Activated naive CD4-positive, alpha-beta T cell treated with anti-CD3 and anti-CD28 coated beads for 36 hours (primary cell): ENCODE results near the gene LDB2. TPM values are rescaled to one million over a fixed set of nuclear protein-coding genes. Genes with fewer than 3 reads are reported as not detected.

Source experiments
- CTCF ChIA-PET: fragments of 350-600 bp; sonication (Branson Sonifier 250); formaldehyde crosslinking; loops from one replicate; lab custom pipeline; 2021; ENCODE audit warnings: antibody characterized with exemption; lab: Charles Lee
- DNase-seq: peaks from one replicate; pipeline ENCODE4 v3.0.0-alpha.2; 2020
- H3K27ac Mint-ChIP-seq: one replicate; pipeline ENCODE4 v1.8.0; 2021; ENCODE audit warnings: mild to moderate bottlenecking, mixed read lengths
- H3K27me3 Mint-ChIP-seq: one replicate; pipeline ENCODE4 v1.8.0; 2021; ENCODE audit warnings: low read depth, mixed read lengths
- H3K36me3 Mint-ChIP-seq: one replicate; pipeline ENCODE4 v1.8.0; 2021; ENCODE audit warnings: low read depth, mixed read lengths
- H3K4me1 Mint-ChIP-seq: one replicate; pipeline ENCODE4 v1.8.0; 2021; ENCODE audit warnings: low read depth, mixed read lengths
- H3K4me3 Mint-ChIP-seq: one replicate; pipeline ENCODE4 v1.8.0; 2021; ENCODE audit warnings: mild to moderate bottlenecking, moderate library complexity, mixed read lengths
- H3K9me3 Mint-ChIP-seq: one replicate; pipeline ENCODE4 v1.8.0; 2021; ENCODE audit warnings: mixed read lengths
- intact Hi-C: fragments of 100-400 bp; cut with micrococcal nuclease; formaldehyde crosslinking; loops from one replicate; pipeline ENCODE4 v1.15.1; 2023
- total RNA-seq, 2 experiments: library from RNA; stranded (reverse); gene quantifications; one replicate each; pipeline ENCODE4 v1.2.3, GENCODE V29; 2021

Gene LDB2
- total RNA-seq, 2 experiments from 2014 or later: not detected

DNA sequence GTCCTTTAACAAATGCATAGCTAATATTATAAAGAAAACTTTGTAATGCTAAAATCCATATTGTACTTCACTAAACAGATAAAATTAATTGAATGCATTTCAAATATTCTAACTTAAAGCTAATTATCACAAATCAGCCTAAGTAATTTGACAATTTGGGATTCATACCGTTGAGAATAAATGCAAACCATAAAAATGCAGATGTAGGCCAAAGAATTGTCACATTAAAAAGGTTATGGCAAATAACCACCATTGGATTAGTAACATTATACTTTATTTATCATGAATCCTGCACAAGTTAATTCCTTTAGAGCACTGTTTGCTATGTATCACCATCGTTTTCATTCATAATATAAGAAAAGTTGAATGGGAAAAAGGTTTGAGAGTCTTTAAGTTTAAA lies 301.0 kb downstream of the LDB2 start:
- Mint-ChIP-seq H3K9me3 (no peaks in the 10 kb centered on the region), H3K27me3 (peaks cover 3% of the 10 kb centered on the region), H3K4me3 (no peak overlapping the region), H3K36me3 (no peaks in the 10 kb centered on the region), H3K27ac (no peak overlapping the region), H3K4me1 (no peaks in the 10 kb centered on the region)
- intact Hi-C loops: no loop called here
- CTCF ChIA-PET: no interaction called here
- no peak for DNase-seq

DNA sequence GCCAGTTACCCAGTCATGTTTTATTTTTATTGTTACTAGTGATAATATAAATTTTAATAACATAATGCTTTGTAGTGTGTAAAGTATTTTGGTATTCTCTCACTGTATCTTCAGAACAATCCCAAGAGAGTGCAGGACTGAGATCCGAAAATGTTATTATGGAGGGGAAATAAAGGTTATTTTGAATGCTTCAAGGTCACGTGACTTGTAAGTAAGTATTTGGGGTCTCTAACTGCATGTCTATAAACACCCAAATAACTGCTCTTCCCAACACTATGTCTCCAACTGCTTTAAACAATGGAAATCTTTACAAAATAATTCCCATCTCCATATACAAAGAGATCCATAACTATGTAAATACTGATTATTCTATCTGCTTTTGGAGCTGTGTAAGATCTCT lies 302.2 kb downstream of the LDB2 start:
- CTCF ChIA-PET: no interaction called here

DNA sequence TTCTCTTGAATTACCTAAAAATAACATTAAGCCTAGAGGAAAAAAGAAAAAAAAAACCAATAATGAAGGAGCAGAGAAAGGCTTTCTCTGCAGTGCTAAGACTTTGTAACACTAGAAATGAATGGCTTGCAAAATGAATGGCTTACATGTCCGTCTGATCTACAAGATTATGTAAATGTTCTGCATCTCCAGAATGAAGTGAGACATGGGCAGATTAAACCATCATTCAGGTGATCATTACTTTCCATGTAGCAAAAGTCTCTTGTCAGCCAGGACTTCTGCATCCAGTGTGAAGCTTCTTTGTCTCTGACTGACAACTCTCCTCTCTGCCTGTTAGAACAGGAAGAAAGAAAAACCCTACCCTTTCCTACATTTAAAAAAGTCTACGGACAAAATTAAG lies 304.3 kb downstream of the LDB2 start:
- DNase-seq: no peak
- H3K36me3 Mint-ChIP-seq: no peaks in the 10 kb centered on the region
- intact Hi-C loops: no loop called here
- no peaks in the 10 kb centered on the region for H3K4me1 Mint-ChIP-seq
- H3K9me3 Mint-ChIP-seq: no peaks in the 10 kb centered on the region
- H3K27ac Mint-ChIP-seq: no peak overlapping the region
- peaks cover 3% of the 10 kb centered on the region for H3K27me3 Mint-ChIP-seq
- CTCF ChIA-PET: no interaction called here
- H3K4me3 Mint-ChIP-seq: no peak overlapping the region

More for the DNA sequence above, 302.2 kb downstream of the LDB2 start:
- no peak overlapping the region for H3K4me3 Mint-ChIP-seq
- intact Hi-C loops: no loop called here
- H3K27me3 Mint-ChIP-seq: peaks cover 3% of the 10 kb centered on the region
- H3K4me1 Mint-ChIP-seq: no peaks in the 10 kb centered on the region
- no peak for DNase-seq
- H3K27ac Mint-ChIP-seq: no peak overlapping the region
- no peaks in the 10 kb centered on the region for H3K36me3 Mint-ChIP-seq
- no peaks in the 10 kb centered on the region for H3K9me3 Mint-ChIP-seq

DNA sequence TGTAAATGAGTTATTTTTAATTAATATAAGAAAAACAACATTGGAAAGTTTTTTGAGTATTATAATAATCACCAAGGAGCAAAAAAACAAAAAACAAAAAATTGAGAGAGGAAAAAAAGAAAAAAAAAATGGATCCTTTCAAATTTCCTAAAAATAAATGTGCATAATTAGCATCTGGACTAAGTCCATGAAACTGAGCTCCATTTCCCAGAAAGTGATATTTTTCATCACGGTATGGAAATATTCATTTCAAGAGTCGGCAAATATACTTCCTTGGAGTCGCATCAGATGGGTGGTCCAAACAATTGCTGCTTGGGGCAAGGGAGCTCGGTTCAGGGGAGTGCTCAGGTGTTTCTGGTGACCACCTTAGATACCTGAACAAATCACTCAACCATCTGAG lies 305.1 kb downstream of the LDB2 start:
- no peak for DNase-seq
- intact Hi-C loops: no loop called here
- Mint-ChIP-seq H3K27ac (no peak overlapping the region), H3K4me1 (no peaks in the 10 kb centered on the region), H3K36me3 (no peaks in the 10 kb centered on the region), H3K27me3 (peaks cover 3% of the 10 kb centered on the region), H3K9me3 (no peaks in the 10 kb centered on the region), H3K4me3 (no peak overlapping the region)
- CTCF ChIA-PET: interaction anchor here (0.5 to 0.6 kb wide), 2 partner anchors 82 to 978 kb away, joined by 3 to 4 read pairs; no protein-coding TSS in a partner anchor

DNA sequence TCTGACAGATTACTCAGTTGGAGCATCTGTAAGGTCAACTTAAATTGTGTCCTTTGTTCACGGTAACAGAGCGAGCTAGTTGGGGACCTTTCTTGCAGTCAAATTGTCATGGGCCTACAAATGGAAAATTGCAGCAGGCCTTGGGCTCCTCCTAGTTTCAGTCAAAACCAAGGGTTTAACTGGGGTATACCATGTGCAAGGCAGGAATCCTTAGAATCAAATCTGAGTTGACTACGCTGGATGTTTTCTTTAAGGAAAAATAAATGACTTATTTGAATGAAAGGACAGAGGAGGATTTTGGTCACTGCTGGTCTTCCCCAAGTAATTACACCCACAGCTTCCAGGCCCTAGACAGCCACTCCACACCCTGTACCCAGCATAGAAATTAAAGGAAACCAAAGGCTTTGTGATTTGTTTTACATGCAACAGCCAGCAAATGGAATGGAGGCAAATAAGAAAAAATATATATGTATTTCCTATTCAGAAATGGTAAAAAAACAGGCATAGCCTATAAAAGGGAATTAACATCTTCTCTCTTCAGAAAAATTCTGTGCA lies 307.1 kb downstream of the LDB2 start:
- Mint-ChIP-seq H3K27me3 (no peaks in the 10 kb centered on the region), H3K27ac (no peak overlapping the region), H3K4me1 (no peaks in the 10 kb centered on the region), H3K36me3 (no peaks in the 10 kb centered on the region), H3K9me3 (no peaks in the 10 kb centered on the region), H3K4me3 (no peak overlapping the region)
- intact Hi-C loops: no loop called here
- CTCF ChIA-PET: interaction anchor here (0.6 kb wide), 1 partner anchor 50 kb away, joined by 3 read pairs; no protein-coding TSS in a partner anchor
- no peak for DNase-seq

DNA sequence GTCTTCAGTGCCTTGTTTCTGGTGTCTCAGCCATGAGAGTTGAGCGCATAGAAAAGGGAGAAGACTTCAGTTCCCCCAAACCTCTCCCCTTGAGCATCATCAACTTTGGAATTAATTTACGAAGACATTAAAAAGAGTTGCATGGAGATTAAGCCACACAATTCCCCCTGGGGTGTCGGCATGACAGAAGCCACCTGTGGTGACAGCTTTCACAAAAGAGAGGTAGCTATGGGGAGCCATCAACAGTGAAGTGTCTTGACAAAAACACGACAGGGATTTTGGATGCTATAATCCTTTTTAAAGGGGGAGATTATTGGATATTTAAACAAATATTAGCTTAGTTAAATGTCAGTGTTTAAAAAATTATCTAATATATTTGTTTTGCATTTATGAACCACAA lies 307.6 kb downstream of the LDB2 start:
- H3K9me3 Mint-ChIP-seq: no peaks in the 10 kb centered on the region
- no peaks in the 10 kb centered on the region for H3K36me3 Mint-ChIP-seq
- H3K27ac Mint-ChIP-seq: no peak overlapping the region
- intact Hi-C loops: no loop called here
- CTCF ChIA-PET: no interaction called here
- no peak for DNase-seq
- no peaks in the 10 kb centered on the region for H3K27me3 Mint-ChIP-seq
- H3K4me1 Mint-ChIP-seq: no peaks in the 10 kb centered on the region
- H3K4me3 Mint-ChIP-seq: no peak overlapping the region

DNA sequence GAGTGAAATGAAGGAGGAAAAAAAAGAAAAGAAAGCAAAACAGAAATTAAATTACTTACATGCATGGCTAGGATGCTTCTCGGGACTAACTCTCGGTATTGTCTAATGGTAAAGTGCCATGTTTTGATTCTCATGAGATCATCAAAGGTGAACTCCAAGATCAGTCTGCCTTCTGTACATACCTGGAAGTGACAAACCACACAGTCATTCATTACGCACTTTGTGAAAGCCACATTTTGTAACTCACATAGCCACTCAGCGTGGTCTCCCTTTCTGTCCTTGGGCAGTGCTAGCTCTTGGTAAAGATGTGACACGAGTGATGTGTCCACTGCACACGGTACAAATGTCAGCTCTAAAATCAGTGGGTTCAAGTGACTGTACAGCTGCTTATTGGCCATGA lies 309.8 kb downstream of the LDB2 start:
- Mint-ChIP-seq H3K4me3 (no peak overlapping the region), H3K27ac (no peak overlapping the region)
- intact Hi-C loops: no loop called here

DNA sequence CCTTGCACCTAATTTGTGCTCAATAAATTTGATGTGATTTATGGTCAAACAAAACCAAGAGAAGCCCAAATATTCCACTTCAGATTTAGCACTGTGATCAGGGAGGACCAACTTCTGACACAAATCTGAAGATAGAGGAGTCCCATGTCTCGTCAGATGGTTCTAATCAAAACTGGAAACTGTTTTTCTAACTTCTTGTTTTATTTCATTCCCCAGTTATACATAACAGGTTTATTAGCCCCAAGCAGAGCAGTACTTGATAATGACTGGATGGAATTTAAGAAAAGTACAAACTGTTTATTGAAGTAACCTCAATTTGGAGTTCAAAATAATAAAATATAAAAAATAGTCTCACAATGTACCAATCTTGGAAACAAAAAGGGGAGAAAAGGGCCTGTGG lies 310.3 kb downstream of the LDB2 start:
- H3K4me1 Mint-ChIP-seq: no peaks in the 10 kb centered on the region
- CTCF ChIA-PET: no interaction called here
- no peak for DNase-seq
- H3K9me3 Mint-ChIP-seq: no peaks in the 10 kb centered on the region
- H3K27me3 Mint-ChIP-seq: no peaks in the 10 kb centered on the region
- H3K27ac Mint-ChIP-seq: no peak overlapping the region
- intact Hi-C loops: no loop called here
- H3K4me3 Mint-ChIP-seq: no peak overlapping the region
- H3K36me3 Mint-ChIP-seq: no peaks in the 10 kb centered on the region

More for the DNA sequence above, 309.8 kb downstream of the LDB2 start:
- H3K36me3 Mint-ChIP-seq: no peaks in the 10 kb centered on the region
- H3K27me3 Mint-ChIP-seq: no peaks in the 10 kb centered on the region
- CTCF ChIA-PET: interaction anchor here (0.5 kb wide), 1 partner anchor 176 kb away, joined by 3 read pairs; no protein-coding TSS in a partner anchor
- no peak for DNase-seq
- no peaks in the 10 kb centered on the region for H3K9me3 Mint-ChIP-seq
- no peaks in the 10 kb centered on the region for H3K4me1 Mint-ChIP-seq

DNA sequence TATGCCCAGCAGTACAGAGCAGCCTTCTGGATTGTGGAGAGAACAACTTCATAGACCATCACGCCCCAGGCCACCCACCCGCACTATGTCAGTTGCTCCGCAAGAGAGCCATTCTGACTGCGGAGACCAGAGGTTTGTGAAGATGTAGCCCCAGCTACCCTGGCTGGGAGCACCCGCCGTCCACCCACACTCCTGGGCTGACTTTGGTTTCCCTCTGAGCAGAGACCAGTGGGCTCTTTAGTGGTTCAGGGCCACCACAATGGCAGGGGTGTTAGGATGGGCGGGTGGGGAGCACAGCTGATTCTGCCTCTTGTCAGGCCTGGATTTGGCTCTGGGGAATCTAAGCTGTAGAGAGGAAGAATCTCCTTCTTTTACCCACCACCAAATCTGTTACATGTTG lies 313.4 kb downstream of the LDB2 start:
- no peak for DNase-seq
- CTCF ChIA-PET: no interaction called here
- H3K36me3 Mint-ChIP-seq: no peaks in the 10 kb centered on the region
- no peak overlapping the region for H3K4me3 Mint-ChIP-seq
- no peaks in the 10 kb centered on the region for H3K4me1 Mint-ChIP-seq
- no peak overlapping the region for H3K27ac Mint-ChIP-seq
- no peaks in the 10 kb centered on the region for H3K9me3 Mint-ChIP-seq
- intact Hi-C loops: no loop called here
- no peaks in the 10 kb centered on the region for H3K27me3 Mint-ChIP-seq

DNA sequence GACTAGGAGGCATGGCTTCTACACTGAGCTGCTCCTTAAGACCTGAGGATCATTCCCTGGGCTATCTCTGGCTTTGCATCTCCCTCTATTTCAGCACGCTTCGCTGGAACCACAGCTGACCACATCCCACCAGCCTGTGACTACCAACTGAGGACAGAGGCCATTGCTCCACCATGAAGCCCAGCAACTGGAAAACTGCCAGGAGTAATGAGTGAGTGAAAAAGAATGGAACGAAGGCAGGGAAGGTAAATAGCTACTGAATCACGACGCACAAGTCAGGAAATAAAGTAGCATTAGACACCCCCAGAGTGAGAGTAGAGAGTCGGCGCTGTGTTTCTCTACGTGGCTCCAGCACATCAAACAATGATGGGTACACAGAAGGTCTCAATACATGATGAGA lies 314.7 kb downstream of the LDB2 start:
- H3K4me1 Mint-ChIP-seq: no peaks in the 10 kb centered on the region
- intact Hi-C loops: no loop called here
- H3K27me3 Mint-ChIP-seq: no peaks in the 10 kb centered on the region
- H3K36me3 Mint-ChIP-seq: no peaks in the 10 kb centered on the region
- no peak overlapping the region for H3K4me3 Mint-ChIP-seq
- no peaks in the 10 kb centered on the region for H3K9me3 Mint-ChIP-seq
- no peak overlapping the region for H3K27ac Mint-ChIP-seq
- no peak for DNase-seq
- CTCF ChIA-PET: no interaction called here

DNA sequence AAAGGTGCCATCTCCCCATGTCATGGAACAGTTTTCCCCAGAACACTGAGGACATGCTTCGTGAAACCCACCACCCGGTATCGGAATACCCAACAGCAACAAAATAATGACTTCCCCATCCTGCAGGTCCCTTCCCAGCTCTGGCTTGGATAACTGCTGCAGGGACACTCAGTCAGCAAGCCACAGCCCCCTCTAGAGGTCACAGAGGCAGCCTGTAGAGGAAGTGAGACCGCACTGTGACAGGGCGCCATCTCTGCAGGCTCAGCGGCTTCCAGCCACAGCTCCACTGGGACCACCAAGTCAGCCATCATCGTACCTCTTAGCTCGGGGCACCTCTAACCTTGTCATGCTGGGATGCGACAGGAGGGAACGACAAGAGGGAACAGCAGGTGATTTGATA lies 315.9 kb downstream of the LDB2 start:
- DNase-seq: no peak
- intact Hi-C loops: no loop called here
- no peaks in the 10 kb centered on the region for H3K27me3 Mint-ChIP-seq
- H3K27ac Mint-ChIP-seq: no peak overlapping the region
- no peak overlapping the region for H3K4me3 Mint-ChIP-seq
- H3K36me3 Mint-ChIP-seq: no peaks in the 10 kb centered on the region
- H3K4me1 Mint-ChIP-seq: no peaks in the 10 kb centered on the region
- no peaks in the 10 kb centered on the region for H3K9me3 Mint-ChIP-seq
- CTCF ChIA-PET: no interaction called here

DNA sequence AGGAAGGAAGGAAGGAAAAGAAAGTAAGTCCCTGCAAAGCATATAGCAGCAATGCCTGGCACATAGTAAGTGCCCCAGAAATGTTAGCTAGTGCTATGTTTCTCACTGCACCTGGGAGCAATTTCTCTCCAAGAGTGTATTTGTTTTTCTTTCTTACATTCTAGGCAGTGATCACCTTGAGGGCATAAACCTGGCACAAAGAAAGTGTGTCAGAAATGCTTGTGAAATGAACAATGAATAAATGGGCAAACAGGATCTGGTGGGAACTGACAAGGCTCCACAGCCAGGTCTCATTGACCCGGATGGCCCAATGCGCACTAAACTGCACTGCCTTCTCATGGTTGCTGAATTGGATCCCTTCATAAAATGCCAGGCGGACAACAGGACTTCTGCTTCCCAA lies 316.4 kb downstream of the LDB2 start:
- intact Hi-C loops: no loop called here
- H3K36me3 Mint-ChIP-seq: no peaks in the 10 kb centered on the region
- no peaks in the 10 kb centered on the region for H3K9me3 Mint-ChIP-seq
- no peak for DNase-seq
- H3K27me3 Mint-ChIP-seq: no peaks in the 10 kb centered on the region
- CTCF ChIA-PET: no interaction called here
- no peak overlapping the region for H3K4me3 Mint-ChIP-seq
- H3K27ac Mint-ChIP-seq: no peak overlapping the region
- H3K4me1 Mint-ChIP-seq: no peaks in the 10 kb centered on the region

DNA sequence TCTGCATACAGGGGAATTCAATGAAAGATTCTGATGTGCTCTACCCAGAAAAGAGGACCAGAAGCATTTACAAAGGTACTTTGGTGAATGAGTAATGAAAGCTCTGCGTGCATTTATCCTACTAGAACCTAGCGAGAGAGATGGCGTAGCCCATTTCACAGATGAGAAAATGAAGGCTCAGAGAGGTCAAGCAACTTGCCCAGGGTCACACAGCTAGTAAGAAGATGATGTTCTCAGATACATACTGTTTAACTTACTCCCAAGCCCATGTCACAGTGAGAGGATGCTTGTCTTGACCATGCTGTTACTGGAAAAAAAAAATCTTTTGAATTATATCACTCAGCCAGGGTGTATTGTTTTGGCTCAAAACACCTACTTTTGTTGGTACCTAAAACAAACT lies 317.3 kb downstream of the LDB2 start:
- H3K4me3 Mint-ChIP-seq: no peak overlapping the region
- CTCF ChIA-PET: interaction anchor here (0.7 kb wide), 1 partner anchor 192 kb away, joined by 3 read pairs; no protein-coding TSS in a partner anchor
- DNase-seq: no peak
- H3K27me3 Mint-ChIP-seq: no peaks in the 10 kb centered on the region
- H3K27ac Mint-ChIP-seq: no peak overlapping the region
- no peaks in the 10 kb centered on the region for H3K4me1 Mint-ChIP-seq
- H3K9me3 Mint-ChIP-seq: no peaks in the 10 kb centered on the region
- no peaks in the 10 kb centered on the region for H3K36me3 Mint-ChIP-seq
- intact Hi-C loops: no loop called here
